ENCODE results near the gene TNNT3.
"Not testable (repeated sequence)": the region's sequence is repeated elsewhere in the genome, so short reads cannot be mapped to it uniquely, and the experiment has no call there.

Gene TNNT3

GRCh38 chr11:1936072-1936780 is 16.7 kb downstream of the TNNT3 start:
- Histone ChIP-seq H3K4me3 (ENCODE audit: low read length) (no peak overlapping the region), H3K27me3 (ENCODE audit: control insufficient read depth, insufficient read depth, low read length) (peaks cover 24% of the 10 kb centered on the region), H3K36me3 (ENCODE audit: insufficient read depth, low read length) (no peaks in the 10 kb centered on the region), H3K9ac (ENCODE audit: low read depth, low read length) (no peak overlapping the region), H3K9me3 (replicated peaks; ENCODE audit: low read length) (no peaks in the 10 kb centered on the region), H3K4me1 (ENCODE audit: control insufficient read depth, insufficient read depth, low read length) (no peaks in the 10 kb centered on the region), H3K4me2 (ENCODE audit: low read length) (no peak overlapping the region)

GRCh38 chr11:1936781-1937615 is 17.5 kb downstream of the TNNT3 start:
- Histone ChIP-seq H3K36me3 (ENCODE audit: insufficient read depth, low read length) (no peaks in the 10 kb centered on the region), H3K9ac (ENCODE audit: low read depth, low read length) (no peak overlapping the region), H3K4me1 (ENCODE audit: control insufficient read depth, insufficient read depth, low read length) (no peaks in the 10 kb centered on the region), H3K4me3 (ENCODE audit: low read length) (no peak overlapping the region), H3K27me3 (ENCODE audit: control insufficient read depth, insufficient read depth, low read length) (peaks cover 20% of the 10 kb centered on the region), H3K4me2 (ENCODE audit: low read length) (no peak overlapping the region), H3K9me3 (replicated peaks; ENCODE audit: low read length) (no peaks in the 10 kb centered on the region)

- no peaks in the 10 kb centered on the region for H3K36me3 ChIP-seq (ENCODE audit: insufficient read depth, low read length)
Observed at GRCh38 chr11:1937616-1938342, 18.3 kb downstream of the TNNT3 start.

GRCh38 chr11:1938343-1939005 is 19.0 kb downstream of the TNNT3 start:
- H3K36me3 ChIP-seq (ENCODE audit: insufficient read depth, low read length): no peaks in the 10 kb centered on the region
- no peak overlapping the region for H3K9ac ChIP-seq (ENCODE audit: low read depth, low read length)
- no peak overlapping the region for H3K4me3 ChIP-seq (ENCODE audit: low read length)
- H3K4me1 ChIP-seq (ENCODE audit: control insufficient read depth, insufficient read depth, low read length): no peaks in the 10 kb centered on the region
- H3K27me3 ChIP-seq (ENCODE audit: control insufficient read depth, insufficient read depth, low read length): peaks cover 14% of the 10 kb centered on the region
- H3K9me3 ChIP-seq (replicated peaks; ENCODE audit: low read length): no peaks in the 10 kb centered on the region
- no peak overlapping the region for H3K4me2 ChIP-seq (ENCODE audit: low read length)

More at GRCh38 chr11:1937616-1938342, 18.3 kb downstream of the TNNT3 start:
- Histone ChIP-seq H3K27me3 (ENCODE audit: control insufficient read depth, insufficient read depth, low read length) (peaks cover 19% of the 10 kb centered on the region), H3K9me3 (replicated peaks; ENCODE audit: low read length) (no peaks in the 10 kb centered on the region), H3K4me3 (ENCODE audit: low read length) (no peak overlapping the region), H3K9ac (ENCODE audit: low read depth, low read length) (no peak overlapping the region), H3K4me2 (ENCODE audit: low read length) (no peak overlapping the region), H3K4me1 (ENCODE audit: control insufficient read depth, insufficient read depth, low read length) (no peaks in the 10 kb centered on the region)

- Histone ChIP-seq H3K4me2 (ENCODE audit: low read length) (no peak overlapping the region), H3K9me3 (replicated peaks; ENCODE audit: low read length) (no peaks in the 10 kb centered on the region), H3K9ac (ENCODE audit: low read depth, low read length) (no peak overlapping the region), H3K4me1 (ENCODE audit: control insufficient read depth, insufficient read depth, low read length) (no peaks in the 10 kb centered on the region), H3K36me3 (ENCODE audit: insufficient read depth, low read length) (no peaks in the 10 kb centered on the region), H3K27me3 (ENCODE audit: control insufficient read depth, insufficient read depth, low read length) (peaks cover 9% of the 10 kb centered on the region), H3K4me3 (ENCODE audit: low read length) (no peak overlapping the region)
Observed at GRCh38 chr11:1939006-1939625, 19.6 kb downstream of the TNNT3 start.

GRCh38 chr11:1939788-1940187 is 20.3 kb downstream of the TNNT3 start:
- not testable (repeated sequence) for H3K9ac ChIP-seq (ENCODE audit: low read depth, low read length); H3K9me3 ChIP-seq (replicated peaks; ENCODE audit: low read length); H3K4me1 ChIP-seq (ENCODE audit: control insufficient read depth, insufficient read depth, low read length); H3K36me3 ChIP-seq (ENCODE audit: insufficient read depth, low read length); H3K4me3 ChIP-seq (ENCODE audit: low read length); H3K27me3 ChIP-seq (ENCODE audit: control insufficient read depth, insufficient read depth, low read length); H3K4me2 ChIP-seq (ENCODE audit: low read length)

GRCh38 chr11:1942558-1943260 is 23.2 kb downstream of the TNNT3 start:
- Histone ChIP-seq H3K9ac (ENCODE audit: low read depth, low read length) (no peak overlapping the region), H3K4me3 (ENCODE audit: low read length) (no peak overlapping the region), H3K9me3 (replicated peaks; ENCODE audit: low read length) (no peaks in the 10 kb centered on the region), H3K27me3 (ENCODE audit: control insufficient read depth, insufficient read depth, low read length) (no peaks in the 10 kb centered on the region), H3K4me2 (ENCODE audit: low read length) (no peak overlapping the region), H3K36me3 (ENCODE audit: insufficient read depth, low read length) (no peaks in the 10 kb centered on the region), H3K4me1 (ENCODE audit: control insufficient read depth, insufficient read depth, low read length) (no peaks in the 10 kb centered on the region)

GRCh38 chr11:1943576-1943975 is 24.1 kb downstream of the TNNT3 start:
- Histone ChIP-seq H3K4me3 (ENCODE audit: low read length) (no peak overlapping the region), H3K4me2 (ENCODE audit: low read length) (no peak overlapping the region), H3K27me3 (ENCODE audit: control insufficient read depth, insufficient read depth, low read length) (no peaks in the 10 kb centered on the region), H3K9me3 (replicated peaks; ENCODE audit: low read length) (no peaks in the 10 kb centered on the region), H3K36me3 (ENCODE audit: insufficient read depth, low read length) (no peaks in the 10 kb centered on the region), H3K9ac (ENCODE audit: low read depth, low read length) (no peak overlapping the region), H3K4me1 (ENCODE audit: control insufficient read depth, insufficient read depth, low read length) (no peaks in the 10 kb centered on the region)

- no peak overlapping the region for H3K4me2 ChIP-seq (ENCODE audit: low read length)
- H3K36me3 ChIP-seq (ENCODE audit: insufficient read depth, low read length): no peaks in the 10 kb centered on the region
- no peaks in the 10 kb centered on the region for H3K9me3 ChIP-seq (replicated peaks; ENCODE audit: low read length)
- H3K27me3 ChIP-seq (ENCODE audit: control insufficient read depth, insufficient read depth, low read length): no peaks in the 10 kb centered on the region
- no peaks in the 10 kb centered on the region for H3K4me1 ChIP-seq (ENCODE audit: control insufficient read depth, insufficient read depth, low read length)
- no peak overlapping the region for H3K9ac ChIP-seq (ENCODE audit: low read depth, low read length)
- no peak overlapping the region for H3K4me3 ChIP-seq (ENCODE audit: low read length)
Observed at GRCh38 chr11:1943977-1944376, 24.5 kb downstream of the TNNT3 start.

GRCh38 chr11:1946812-1947484 is 27.4 kb downstream of the TNNT3 start, which contains the start of gene MRPL23:
TSS of gene MRPL23 (plus strand) at chr11:1947332. CDS start at chr11:1947363, 31 bp downstream.
- Histone ChIP-seq H3K9me3 (replicated peaks; ENCODE audit: low read length) (no peaks in the 10 kb centered on the region), H3K27me3 (ENCODE audit: control insufficient read depth, insufficient read depth, low read length) (no peaks in the 10 kb centered on the region), H3K36me3 (ENCODE audit: insufficient read depth, low read length) (no peaks in the 10 kb centered on the region), H3K9ac (ENCODE audit: low read depth, low read length) (no peak within 1 kb of the TSS), H3K4me1 (ENCODE audit: control insufficient read depth, insufficient read depth, low read length) (no peaks in the 10 kb centered on the region), H3K4me2 (ENCODE audit: low read length) (no peak within 1 kb of the TSS), H3K4me3 (ENCODE audit: low read length) (no peak within 1 kb of the TSS)

Measured in skeletal muscle satellite cell (primary cell).